Stomach (tissue), 4 donors: Measurements from ENCODE around the gene BRD7.

ENCODE experiments used
- CTCF ChIP-seq, 7 experiments: fragments of 450-650 bp in 4 of 7; fragments of 200-600 bp in 3 of 7; sonication (generic) in 3 of 7; IDR thresholded peaks; one replicate each; pipeline ENCODE4 v1.5.1; 2016 to 2019; ENCODE audit warnings: antibody characterized with exemption in 7 of 7, control low read depth in 2 of 7, mild to moderate bottlenecking in 1 of 7
- EP300 ChIP-seq: sonication (generic); formaldehyde crosslinking; IDR thresholded peaks from one replicate; pipeline ENCODE4 v1.6.1; 2017; ENCODE audit warnings: antibody characterized with exemption
- POLR2A ChIP-seq, 4 donors: fragments of 450-650 bp; IDR thresholded peaks; one replicate each; pipeline ENCODE4 v1.6.1; 2016; ENCODE audit warnings: antibody characterized with exemption in 4 of 4, control low read depth in 2 of 4, mild to moderate bottlenecking in 1 of 4, moderate library complexity in 1 of 4
- POLR2AphosphoS5 ChIP-seq, 3 donors: sonication (generic); formaldehyde crosslinking; IDR thresholded peaks; one replicate each; pipeline ENCODE4 v1.6.1; 2016; ENCODE audit warnings: antibody characterized with exemption in 3 of 3

DNA sequence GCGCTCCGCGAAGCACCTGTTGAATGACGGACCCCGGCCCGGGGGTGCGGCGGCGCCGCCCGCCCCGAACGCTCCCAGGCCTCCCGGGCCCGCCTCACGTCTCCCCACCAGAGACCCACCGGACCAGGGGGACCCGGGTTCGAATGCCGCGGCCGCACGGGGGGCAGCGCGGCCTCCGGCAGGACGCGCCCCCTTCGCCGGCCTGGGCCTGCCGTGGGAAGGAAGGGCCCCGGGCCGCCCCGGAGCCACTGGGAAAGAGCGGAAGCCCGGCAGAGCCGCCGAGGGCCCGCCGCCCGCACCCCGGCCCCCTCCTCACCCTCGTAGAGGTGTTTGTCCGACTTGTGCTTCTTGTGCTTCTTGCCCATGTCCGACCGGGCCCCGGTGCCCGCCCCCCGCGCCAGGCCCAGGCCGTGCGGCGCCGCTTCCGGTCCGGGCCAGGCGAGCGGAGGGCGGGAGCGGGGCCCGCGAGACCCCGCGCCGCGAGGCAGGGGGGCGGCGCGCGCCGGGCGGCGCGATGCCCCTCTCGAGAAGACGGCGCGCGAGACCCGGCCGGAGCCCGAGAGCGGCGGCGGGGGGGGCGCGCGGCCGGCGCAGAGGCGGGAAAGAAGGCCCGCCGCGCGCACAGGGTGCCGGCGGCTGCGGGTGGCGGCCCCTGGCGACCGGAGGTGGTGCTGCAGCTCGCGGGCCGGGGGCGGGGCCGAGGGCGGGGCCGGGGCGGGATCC lies at the start of gene BRD7:
- TF ChIP-seq POLR2A (IDR thresholded peaks at IDR 0.05) = no peak
- no peak for TF ChIP-seq EP300
- peak in 3 of 7 experiments; percentile 36 to 93 (median 69) for TF ChIP-seq CTCF (IDR thresholded peaks at IDR 0.05)
- TF ChIP-seq POLR2AphosphoS5 (IDR thresholded peaks at IDR 0.05) = no peak
